ENCODE data around the gene HOMER3.

The HOMER3 gene

GRCh38 chr19:18900700-18901481 lies 40.1 kb downstream of the HOMER3 start:
- DNase-seq, result no peak

DNA sequence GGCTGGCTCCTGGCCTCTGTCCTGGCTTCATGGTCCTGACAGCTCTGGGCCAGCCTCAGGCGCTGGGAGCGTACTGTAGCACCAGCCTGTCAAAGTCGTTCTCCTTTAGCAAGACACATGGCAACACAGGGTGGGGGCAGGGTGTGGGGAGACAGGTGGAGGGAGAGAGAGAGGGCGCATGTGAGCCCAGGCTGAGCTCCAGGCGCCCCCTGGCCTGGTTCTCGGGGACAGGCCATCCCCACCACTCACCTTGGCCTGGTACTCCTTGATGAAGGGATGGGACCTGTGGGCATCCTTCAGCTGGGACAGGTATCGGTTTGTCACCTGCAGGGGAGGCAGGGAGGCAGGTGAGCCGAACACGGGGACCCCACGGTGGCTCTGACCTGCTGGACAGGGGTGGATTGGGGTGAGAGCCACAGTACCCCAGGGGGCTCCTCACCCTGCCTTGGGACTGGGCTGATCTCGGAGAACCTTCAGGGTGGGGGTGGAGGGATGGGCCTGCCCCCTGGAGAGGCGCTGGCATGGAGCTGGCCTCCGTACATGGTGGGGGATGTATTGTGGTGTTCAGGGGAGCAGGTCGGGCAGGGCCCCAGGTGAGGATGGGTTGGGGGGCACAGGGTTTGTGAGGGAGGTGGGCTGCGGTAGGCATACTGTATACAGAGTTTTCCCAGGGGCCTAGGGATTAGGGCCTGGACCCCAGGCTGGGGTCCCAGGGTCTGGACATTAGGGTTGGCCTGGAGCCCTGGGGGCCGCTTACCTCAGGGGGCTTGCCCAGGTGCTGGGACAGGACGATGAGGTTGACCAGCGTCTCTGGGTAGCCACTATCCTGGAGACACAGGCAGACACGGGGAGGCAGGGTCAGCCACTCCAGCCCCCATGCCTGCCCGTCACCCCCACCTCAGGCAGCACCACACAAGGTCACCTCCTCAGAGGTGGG lies 41.1 kb downstream of the HOMER3 start:
- DNase-seq, result no peak

DNA sequence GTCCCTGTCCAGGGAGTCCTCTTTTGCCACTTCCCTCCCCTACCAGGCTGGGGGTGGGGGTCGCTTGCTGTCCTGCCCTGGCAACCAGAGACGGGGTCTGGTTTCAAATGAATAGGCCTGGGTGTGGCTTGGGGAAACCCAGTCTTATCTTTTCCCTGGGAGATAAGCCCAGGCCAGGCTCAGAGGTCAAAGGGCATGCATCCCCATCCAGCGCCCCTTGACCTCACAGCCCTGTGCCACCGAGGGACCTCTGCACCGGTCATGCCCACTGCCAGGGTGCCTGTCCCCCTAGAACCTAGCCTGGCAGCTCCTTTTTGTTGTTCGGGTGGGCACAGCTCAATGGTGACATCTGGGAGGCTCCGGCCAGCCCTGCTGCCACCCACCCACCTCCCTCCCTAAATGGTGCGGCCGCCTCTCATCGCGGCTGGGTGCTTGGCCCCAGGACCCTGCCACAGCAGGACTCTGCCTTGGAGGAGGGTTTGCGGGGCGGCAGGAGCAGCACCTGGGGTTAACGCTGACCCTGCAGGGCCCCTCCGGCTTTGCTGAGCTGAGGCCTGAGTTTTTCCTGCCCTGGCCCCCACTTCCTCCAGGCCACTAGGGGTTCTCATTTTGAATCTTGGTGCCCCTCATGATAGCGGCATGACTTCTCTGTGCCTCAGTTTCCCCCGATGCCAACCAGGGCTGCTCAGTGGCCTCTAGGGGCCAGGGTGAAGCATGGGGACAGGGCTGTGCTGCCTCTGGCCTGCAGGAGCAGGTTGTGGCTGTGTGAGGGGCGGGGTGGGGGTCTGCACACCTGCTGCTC lies 42.2 kb downstream of the HOMER3 start:
- DNase-seq, result no peak

GRCh38 chr19:18898081-18898606 lies 42.9 kb downstream of the HOMER3 start:
- no peak for DNase-seq

DNA sequence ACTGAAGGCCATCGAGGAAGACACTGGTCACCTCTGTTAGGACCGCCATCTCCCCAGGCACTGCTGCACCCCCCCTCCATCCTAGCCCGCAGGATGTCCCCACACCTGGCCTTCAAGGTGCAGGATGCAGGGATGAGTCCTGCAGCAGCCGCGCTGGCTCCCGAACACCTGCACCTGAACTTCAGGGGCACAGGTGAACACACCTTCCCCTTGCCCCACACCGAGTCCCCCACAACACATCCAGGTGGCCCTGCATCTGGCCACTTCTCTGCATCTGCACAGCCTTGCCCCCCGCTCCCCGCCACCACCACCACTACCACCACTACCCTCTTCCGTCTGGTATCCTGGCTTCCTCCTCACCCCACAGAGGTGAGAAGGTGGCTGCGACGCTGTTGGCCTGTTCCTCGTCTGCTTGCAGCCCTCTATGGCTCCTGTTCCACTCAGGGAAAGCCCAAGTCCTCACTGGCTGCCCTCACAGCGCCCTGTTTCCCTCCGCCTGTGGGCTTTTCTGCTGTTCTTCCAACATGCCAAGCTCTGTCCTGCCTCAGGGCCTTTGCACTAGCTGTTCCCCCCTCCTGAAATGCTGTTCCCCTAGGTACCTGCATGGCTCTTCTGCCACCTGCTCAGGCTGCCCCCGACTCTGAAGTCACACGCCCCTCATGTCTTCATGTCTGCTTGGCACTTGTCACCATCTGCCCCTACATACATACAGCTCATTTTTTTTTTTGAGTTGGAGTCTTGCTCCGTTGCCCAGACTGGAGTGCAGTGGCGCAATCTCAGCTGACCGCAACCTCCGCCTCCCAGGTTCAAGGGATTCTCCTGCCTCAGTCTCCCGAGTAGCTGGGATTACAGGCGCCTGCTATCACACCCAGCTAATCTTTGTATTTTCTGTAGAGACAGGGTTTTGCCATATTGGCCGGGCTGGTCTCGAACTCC lies 43.7 kb downstream of the HOMER3 start:
- DNase-seq, result no peak

- DNase-seq, result no peak
Observed at GRCh38 chr19:18896421-18896841, 44.6 kb downstream of the HOMER3 start.

DNA sequence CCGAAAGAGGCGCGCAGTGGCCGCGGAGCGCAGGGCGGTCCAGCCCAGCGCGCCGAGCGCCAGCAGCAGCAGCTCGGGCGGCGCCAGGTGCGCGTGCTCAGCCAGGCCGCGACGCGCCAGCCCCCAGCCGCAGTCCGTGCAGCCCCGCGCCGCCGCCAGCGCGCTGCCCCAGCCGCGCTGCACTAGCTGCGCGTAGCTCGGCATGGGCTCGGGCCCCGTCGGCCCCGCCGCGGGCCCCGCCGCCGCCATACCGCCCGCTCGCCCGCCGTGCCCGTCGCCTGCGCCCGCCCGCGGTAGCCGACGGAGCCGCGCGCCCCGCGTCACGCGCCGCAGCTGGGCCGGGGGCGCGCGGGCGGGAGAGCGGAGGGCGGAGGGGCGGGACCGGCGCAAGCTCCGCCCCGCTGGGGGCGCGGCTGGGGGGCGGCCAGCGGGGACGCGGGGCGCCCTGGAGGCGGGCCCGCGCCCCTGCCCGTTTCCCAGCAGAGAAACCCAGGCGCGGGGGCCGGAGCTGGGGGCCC lies 45.1 kb downstream of the HOMER3 start, which contains the start of gene CERS1:
Gene CERS1 (minus strand): TSS at position 335 of the 518 bp plus-strand sequence. CDS start 86 bp downstream, at position 249.
- DNase-seq, result no peak

DNA sequence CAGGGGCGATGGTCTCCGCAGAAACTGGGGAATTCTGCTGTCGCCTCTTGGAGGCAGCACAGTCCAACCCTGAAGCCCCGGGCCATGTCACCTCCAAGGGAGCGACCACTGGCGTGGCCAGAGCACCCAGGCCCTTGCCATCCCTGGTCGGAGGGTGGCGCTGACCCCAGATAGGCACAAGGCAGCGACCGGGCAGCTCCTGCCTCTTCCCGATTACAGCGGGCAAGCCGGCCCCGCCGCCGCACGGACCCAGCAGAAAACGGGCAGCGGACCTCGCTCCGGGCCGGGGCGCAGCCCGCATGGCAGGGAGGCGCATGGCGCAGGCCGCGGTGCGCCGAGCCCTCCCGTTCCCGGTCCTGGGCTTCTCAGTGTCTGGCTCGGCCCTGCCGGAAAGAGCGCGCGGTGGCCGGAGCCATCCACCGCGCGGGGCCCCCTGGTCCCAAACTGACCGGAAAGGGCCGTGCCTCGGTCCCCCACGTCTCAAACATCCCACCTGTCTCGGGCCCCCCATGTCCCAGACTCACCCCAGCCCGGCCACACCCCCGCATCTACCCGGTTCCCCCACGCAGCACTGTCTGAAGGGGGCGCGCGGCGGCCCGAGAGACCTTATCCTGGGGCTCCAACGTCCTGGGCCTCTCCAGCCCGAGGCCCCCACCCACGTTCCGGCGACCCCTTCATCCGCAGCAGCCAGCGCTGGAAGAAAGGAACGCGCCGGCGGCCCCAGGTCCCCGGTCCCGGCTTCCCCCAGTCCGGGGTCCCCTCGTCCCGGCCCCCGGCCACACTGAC lies 45.8 kb downstream of the HOMER3 start:
- peak; percentile 31 for DNase-seq

DNA sequence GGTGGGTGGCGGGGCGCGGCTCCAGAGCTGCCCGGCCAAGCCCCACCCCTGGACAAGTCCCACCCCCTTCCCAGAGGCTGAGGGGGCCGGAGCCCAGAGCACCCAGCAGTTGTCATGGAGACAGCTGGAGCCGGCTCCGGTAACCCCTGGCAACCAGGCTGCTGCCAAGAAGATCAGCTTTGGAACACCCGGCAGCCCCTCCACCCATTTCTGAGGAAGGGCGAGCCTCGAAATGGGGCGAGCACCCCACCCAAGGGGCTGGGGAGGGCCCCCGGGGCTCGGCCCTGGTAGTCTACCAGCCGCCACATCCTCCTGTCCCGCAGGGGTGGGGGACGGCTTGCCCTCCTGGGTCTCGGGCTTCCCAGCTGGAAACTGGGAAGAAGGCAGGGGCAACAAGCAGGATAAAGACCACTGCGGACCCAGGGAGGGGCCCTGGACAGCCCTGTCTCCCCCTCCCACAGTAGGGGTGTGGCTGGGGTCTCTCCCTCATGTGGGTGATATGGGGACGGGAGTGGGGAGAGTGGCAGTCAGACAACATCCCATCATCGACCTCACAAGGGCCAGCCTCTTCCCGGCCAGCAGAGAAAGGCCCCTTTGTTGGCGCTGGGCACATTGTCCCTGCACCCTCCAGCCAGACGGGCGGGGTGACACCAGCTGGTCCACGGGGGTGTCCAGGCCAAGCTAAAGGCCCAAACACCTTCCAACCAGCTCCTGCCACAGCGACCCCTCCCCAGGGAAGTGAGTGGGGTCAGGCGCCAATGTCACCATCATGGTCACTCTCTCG lies 46.6 kb downstream of the HOMER3 start:
- DNase-seq, result no peak

DNA sequence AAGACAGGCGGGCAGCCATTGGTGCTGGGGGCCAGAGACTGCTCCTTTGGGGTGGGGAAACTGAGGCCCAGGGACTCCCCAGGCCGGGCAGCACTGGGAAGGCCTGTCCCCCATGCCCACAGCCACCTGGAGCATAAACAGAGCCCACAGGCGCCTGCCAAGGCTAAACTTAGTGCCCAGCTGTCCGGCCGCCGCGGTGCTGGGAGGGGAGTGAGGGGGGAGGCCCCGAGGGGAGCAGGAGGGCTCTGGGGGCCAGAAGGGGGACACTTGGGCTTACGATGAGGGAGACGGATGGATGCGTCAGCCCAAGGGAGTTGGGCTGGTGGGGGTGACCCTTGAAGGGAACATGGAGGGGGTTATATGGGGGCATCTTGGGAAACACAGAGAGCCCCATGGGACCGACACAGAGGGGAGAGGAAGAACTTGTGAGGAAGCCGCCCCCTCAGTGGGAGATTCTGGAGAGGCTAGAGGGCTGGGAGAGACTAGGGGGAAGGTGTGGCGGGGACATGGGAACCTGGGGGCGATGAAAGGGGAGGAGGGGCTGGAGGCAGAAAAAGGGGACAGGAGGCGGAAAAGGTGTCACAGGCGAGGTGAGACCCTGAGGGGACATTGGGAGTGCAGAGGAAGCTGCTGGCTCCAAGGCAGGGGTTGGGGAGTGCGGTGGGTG lies 47.3 kb downstream of the HOMER3 start:
- no peak for DNase-seq

GRCh38 chr19:18889949-18890745 lies 50.9 kb downstream of the HOMER3 start:
- DNase-seq, result no peak

DNA sequence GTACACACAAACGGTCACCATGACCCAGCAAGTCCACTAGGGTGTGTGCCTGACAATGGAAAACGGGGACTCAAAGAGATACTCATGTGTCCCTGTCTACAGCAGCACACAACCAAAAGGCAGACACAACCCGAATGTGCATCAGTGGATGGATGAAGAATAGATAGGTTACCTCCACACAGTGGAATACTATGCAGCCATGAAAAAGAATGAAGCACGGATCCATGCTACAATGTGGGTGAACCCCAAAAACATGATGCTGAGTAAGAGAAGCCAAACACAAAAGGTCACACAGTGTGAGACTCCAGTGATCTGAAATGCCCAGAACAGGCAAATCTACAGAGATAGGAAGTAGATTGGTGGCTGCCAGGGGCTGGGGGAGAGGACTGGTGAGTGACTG lies 54.0 kb downstream of the HOMER3 start:
- no peak for DNase-seq

- DNase-seq, result no peak
Observed at GRCh38 chr19:18883526-18884304, 57.3 kb downstream of the HOMER3 start.

DNA sequence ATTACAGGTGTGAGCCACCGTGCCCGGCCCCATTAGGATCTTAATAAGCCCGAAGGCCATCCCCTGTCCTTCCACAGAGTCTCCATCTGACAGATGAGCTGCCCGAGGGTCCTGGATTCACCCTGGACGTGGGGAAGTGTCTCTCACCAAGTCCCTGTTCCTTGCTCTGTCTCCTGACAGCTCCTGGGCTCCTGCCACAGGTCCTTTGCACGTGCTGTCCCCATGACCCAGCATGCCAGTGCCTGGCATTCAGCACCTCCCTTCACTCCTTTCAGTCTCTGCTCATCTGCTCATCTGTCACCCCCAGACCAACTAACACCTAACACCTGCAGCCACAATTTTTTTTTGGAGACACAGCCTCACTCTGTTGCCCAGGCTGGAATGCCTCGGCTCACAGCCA lies 59.5 kb downstream of the HOMER3 start:
- no peak for DNase-seq

- DNase-seq, result peak; percentile 44
Observed at GRCh38 chr19:18879579-18880373, 61.2 kb downstream of the HOMER3 start.

All from MV-4-11 (cell line).